HAP-1 (cell line): Measurements from ENCODE around the gene CAMTA1.

Source experiments
- DNase-seq, 2 experiments: peaks; one replicate each; pipeline ENCODE4 v3.0.0-alpha.2; 2016 to 2020; ENCODE audit warnings: low spot score in 2 of 2
- H3K27me3 ChIP-seq: fragments of 250-450 bp; sonication (Bioruptor Pico); 2 replicates; pipeline ENCODE4 v1.5.1; 2020; ENCODE audit warnings: low read depth, mild to moderate bottlenecking, moderate library complexity
- H3K36me3 ChIP-seq: fragments of 250-450 bp; sonication (Bioruptor Pico); replicated peaks from 2 replicates; pipeline ENCODE4 v1.5.1; 2020; ENCODE audit warnings: mild to moderate bottlenecking
- H3K4me1 ChIP-seq: fragments of 250-450 bp; sonication (Bioruptor Pico); 2 replicates; pipeline ENCODE4 v1.5.1; 2020; ENCODE audit warnings: mild to moderate bottlenecking
- H3K4me3 ChIP-seq: fragments of 250-450 bp; sonication (Bioruptor Pico); 2 replicates; pipeline ENCODE4 v1.5.1; 2020; ENCODE audit warnings: mild to moderate bottlenecking, moderate library complexity
- H3K9me3 ChIP-seq: fragments of 250-450 bp; sonication (Bioruptor Pico); 2 replicates; pipeline ENCODE4 v1.5.1; 2020; ENCODE audit warnings: mild to moderate bottlenecking, moderate library complexity
- in situ Hi-C: fragments of 300-500 bp; cut with MboI; formaldehyde crosslinking; loops from 3 replicates; pipeline ENCODE4 v1.14.3; 2020; ENCODE audit warnings: low sequenced_read_pairs, inconsistent platforms, mixed read lengths

Gene CAMTA1

DNA sequence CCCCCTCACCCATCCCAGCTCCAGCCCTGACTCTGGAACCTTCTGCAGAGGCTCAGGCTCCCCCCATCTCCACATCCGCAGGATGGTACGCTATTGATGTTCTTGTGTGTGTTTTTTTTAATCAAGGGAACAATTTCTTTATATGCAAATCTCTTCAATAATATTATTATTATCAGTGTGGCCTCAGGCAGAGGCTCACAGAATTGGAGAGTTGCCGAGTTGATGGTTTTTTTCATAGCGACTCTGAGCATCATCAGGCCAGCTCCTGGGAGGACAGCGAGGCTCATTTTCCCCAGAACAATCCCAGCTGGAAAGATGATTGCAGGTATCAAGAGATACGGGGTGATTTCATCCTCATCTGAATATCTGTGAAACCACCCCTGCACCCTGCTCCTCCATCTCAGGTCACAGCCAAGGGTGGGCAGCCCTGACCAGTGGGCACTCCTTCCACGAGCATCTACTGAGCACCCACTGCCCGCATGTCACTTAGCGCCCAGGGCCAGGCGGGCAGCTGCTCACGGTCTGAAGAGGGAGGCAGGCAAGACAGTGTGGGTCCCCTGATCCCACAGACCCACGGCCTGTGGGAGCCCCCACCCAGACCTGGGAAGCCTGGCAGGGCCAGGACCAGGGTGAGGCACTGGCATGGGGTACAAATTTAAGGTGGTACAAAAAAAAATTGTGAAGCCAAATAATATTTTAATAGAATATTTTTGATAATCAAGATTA is 740.2 kb downstream of the CAMTA1 start:
- in situ Hi-C loops: no loop called here
- Histone ChIP-seq H3K4me1 (no peaks in the 10 kb centered on the region; the same call in 1 of the 2 replicates), H3K9me3 (no peaks in the 10 kb centered on the region), H3K36me3 (no peaks in the 10 kb centered on the region), H3K4me3 (no peak overlapping the region), H3K27me3 (no peaks in the 10 kb centered on the region; the same call in 1 of the 2 replicates)
- no peak for DNase-seq

DNA sequence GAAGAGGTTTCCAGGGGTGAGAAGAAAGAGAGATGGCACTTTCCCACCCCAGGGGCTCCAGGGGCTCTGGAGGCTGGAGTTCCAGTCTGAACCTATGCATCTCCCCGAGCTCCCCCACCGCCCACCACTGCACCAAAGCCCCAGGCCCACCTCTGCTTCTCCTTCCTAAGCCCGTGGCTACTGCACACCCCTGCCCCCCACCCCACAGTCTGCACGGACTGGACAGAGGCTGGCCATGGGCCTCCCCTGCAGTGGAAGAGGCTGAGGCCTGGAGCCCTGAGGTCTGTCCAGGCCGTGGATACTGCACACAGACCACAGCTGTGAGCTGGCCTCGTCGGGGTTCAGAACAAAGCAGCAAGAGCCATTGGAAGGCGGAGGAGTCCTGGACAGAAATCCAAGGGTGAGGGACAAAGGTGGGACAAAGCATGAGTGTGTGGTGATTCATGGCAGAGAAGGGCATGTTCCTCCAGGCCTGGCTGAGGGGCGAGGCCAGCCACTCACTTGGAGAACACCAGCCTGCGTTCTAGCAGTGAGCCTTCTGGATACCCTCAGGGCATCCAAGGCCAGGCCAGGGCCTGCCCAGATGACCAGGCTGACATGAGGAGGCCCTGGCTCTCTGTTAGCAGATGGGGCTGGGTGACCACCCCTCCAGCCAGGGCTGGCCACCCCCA is 741.1 kb downstream of the CAMTA1 start:
- no peak for DNase-seq
- H3K4me3 ChIP-seq: no peak overlapping the region
- in situ Hi-C loops: no loop called here
- H3K9me3 ChIP-seq: no peaks in the 10 kb centered on the region
- H3K27me3 ChIP-seq: no peaks in the 10 kb centered on the region; the same call in 1 of the 2 replicates
- no peaks in the 10 kb centered on the region; the same call in 1 of the 2 replicates for H3K4me1 ChIP-seq
- no peaks in the 10 kb centered on the region for H3K36me3 ChIP-seq

DNA sequence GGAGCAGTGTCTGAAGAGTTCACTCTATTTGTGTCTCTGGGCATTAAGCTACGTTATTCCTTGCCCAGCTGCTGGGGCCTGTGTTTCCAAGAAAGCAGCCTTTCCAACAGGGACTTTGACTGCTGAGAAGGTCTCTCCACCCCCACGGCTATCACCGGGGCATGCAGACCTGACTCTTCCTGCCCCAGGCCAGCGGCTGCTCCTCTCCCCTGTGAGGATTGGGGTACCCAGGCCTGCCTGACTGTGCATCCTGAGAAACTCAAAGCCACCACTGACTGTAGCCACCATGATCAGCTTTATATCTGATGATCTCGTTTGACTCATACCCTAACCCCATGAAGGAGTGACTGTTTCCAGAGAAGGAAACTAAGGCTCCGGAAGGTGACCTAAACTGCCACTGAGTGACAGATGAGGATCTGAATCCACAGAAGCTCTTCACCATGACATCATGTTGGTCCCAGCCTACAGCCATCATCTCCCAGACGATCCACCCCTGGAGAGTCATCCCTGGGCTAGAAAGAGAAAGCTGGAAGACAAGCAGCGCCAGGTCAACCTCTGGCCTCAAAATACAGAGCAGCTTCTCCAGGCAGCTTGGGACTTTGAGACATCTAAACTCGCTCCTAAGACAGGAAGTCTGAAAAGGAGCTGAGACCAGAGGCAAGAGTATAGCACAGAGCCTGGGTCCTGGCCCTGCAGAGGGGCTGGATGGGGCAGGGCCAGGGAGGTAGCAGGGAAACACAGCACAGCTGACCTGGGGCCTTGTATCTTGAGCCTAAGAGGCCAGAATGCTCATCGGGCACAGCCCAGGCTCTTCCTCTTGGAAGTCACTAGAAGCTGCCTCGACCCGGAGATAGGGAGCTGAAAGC is 741.8 kb downstream of the CAMTA1 start:
- H3K27me3 ChIP-seq: no peaks in the 10 kb centered on the region; the same call in 1 of the 2 replicates
- no peak overlapping the region for H3K4me3 ChIP-seq
- in situ Hi-C loops: no loop called here
- no peaks in the 10 kb centered on the region for H3K36me3 ChIP-seq
- no peaks in the 10 kb centered on the region for H3K9me3 ChIP-seq
- no peaks in the 10 kb centered on the region; the same call in 1 of the 2 replicates for H3K4me1 ChIP-seq
- no peak for DNase-seq

DNA sequence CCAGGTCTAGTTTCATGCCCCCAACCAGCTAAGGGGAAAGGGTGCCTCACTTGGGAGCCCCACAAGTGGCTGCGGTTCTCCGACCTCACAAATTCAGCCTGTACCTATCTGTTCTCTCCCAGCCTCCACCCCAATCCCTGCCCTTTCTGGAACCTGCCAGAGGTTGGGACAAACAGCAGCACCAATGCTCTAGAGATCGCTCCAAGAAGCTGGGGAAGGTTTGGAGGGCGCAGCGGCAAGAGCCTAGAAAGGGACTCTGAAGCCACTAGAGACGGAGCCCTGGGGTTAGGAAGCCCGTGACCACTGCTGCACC is 742.4 kb downstream of the CAMTA1 start:
- Histone ChIP-seq H3K9me3 (no peaks in the 10 kb centered on the region), H3K27me3 (no peaks in the 10 kb centered on the region; the same call in 1 of the 2 replicates), H3K4me1 (no peaks in the 10 kb centered on the region; the same call in 1 of the 2 replicates), H3K36me3 (no peaks in the 10 kb centered on the region), H3K4me3 (no peak overlapping the region)
- no peak for DNase-seq
- in situ Hi-C loops: no loop called here

DNA sequence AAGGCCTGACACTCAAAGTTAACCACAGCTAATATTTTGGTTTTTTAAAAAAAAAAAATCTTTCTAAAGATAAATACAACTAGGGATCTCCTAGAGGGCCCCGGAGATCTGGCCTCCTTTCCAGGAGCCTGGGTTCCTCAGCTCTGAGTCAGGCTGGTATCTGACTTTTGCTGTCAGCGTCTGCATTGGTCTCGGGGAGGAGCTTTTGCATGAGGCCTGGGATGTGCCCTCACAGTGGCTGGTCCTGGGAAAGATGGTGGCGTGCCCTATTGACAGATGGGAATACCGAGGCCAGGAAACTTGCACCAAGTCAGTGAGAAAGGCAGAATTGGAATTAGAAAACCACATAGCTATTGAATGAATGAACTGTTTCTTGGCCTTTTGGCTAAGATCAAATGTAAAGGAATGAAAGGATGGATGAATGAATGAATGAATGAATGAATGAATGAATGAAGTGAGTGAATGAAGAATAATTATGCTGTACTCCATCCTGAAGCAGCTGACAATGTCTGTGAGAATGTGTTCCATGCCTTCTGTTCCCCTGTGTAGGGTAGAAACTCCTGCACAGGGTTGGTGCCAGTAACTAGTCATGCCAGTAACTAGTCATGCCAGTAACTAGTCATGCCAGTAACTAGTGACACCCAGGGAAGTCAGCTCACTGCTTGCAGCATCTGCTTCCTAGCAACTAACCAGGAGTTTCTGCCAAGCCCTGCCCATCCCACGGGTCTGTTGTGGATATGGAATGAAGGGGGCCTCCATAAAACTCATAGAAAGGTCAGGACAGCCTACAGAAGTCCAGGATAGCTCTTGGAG is 743.3 kb downstream of the CAMTA1 start:
- no peaks in the 10 kb centered on the region; the same call in 1 of the 2 replicates for H3K27me3 ChIP-seq
- in situ Hi-C loops: no loop called here
- no peak overlapping the region for H3K4me3 ChIP-seq

DNA sequence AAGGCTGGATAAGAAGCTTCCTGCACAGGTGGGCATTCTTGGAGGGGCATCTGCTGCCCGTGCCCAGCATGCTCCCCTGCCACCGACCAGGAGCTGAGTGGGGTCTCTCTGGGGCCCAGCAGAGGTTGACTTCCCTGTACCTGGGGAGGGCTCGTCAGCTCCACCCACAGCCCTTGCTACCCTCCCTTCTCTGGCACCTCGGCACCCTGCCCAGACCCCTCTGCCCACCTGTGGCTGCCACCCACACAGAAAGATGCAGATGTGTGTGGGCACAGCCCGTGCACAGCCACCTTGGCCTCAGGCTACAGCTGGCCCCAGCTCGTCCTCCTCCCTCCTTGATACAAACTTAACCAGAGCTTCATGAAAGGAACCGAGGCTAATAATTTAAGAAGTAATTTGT is 744.7 kb downstream of the CAMTA1 start:
- in situ Hi-C loops: no loop called here
- Histone ChIP-seq H3K27me3 (no peaks in the 10 kb centered on the region), H3K9me3 (no peaks in the 10 kb centered on the region), H3K4me1 (0 out of 2 replicates have a peak, but pooled peaks cover 2% of the 10 kb centered on the region), H3K4me3 (no peak overlapping the region), H3K36me3 (no peaks in the 10 kb centered on the region)
- no peak for DNase-seq

More for the DNA sequence above, 743.3 kb downstream of the CAMTA1 start:
- H3K9me3 ChIP-seq: no peaks in the 10 kb centered on the region
- DNase-seq: no peak
- no peaks in the 10 kb centered on the region for H3K36me3 ChIP-seq
- no peaks in the 10 kb centered on the region for H3K4me1 ChIP-seq

DNA sequence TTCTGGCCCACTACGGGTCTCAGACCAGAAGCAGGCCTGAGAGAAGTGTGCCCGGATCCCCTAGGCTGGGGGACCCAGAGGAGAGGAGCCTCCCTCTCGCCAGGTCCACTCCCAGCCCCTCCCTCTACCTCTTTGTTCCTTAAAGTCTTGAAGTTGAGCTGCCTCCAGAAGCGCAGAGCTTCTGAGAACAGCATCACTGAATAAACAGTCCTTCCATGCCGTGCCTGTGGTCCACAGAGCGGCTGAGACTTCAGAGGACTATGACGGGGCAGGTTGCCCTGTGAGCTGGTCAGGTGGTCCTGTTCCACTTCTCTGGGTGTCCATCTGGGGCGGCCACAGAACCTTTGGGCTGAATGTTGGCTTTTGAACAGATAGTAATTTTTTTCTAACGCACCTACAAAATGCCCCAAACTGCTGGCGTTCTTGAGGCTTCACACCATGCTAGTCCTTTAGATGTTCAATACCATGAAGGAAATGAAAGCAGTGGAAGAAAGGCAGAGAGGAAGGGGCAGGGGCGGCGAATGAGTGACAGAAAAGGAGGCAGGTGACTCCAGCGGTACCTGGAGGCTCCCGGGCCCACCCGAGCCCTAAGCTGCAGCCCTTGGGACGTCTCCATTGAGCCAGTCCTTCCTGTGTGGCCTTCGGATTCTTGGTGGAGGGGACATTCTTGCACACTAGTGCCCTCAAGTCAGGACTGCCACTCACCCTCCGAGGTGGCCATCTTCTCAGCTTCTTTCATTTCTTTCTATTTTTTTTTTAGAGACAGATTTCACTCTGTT is 746.5 kb downstream of the CAMTA1 start:
- Histone ChIP-seq H3K36me3 (no peaks in the 10 kb centered on the region), H3K27me3 (no peaks in the 10 kb centered on the region), H3K9me3 (no peaks in the 10 kb centered on the region), H3K4me3 (no peak overlapping the region), H3K4me1 (peaks cover 17% of the 10 kb centered on the region)
- no peak for DNase-seq
- in situ Hi-C loops: no loop called here

DNA sequence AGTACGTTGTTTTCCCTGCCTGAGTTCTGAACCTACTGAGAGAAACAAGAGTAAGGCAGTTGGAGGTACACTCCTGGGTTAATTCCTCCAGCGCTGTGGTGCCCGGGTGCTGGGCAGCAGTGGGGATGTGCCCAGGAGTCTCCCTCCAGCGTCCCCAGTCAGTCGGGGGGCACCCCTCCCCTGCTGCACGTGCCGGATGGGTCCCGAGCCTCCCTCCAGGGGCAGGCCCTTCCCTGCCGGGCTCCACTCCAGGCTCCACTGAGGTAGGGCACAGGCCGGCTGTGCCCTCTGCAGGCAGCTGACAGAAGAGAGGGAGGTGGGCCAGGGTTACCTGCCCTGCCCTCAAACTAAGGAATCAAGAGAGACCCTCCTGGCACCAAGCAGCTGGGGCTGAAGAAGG is 747.8 kb downstream of the CAMTA1 start:
- Histone ChIP-seq H3K36me3 (no peaks in the 10 kb centered on the region), H3K27me3 (no peaks in the 10 kb centered on the region)
- no peak for DNase-seq

DNA sequence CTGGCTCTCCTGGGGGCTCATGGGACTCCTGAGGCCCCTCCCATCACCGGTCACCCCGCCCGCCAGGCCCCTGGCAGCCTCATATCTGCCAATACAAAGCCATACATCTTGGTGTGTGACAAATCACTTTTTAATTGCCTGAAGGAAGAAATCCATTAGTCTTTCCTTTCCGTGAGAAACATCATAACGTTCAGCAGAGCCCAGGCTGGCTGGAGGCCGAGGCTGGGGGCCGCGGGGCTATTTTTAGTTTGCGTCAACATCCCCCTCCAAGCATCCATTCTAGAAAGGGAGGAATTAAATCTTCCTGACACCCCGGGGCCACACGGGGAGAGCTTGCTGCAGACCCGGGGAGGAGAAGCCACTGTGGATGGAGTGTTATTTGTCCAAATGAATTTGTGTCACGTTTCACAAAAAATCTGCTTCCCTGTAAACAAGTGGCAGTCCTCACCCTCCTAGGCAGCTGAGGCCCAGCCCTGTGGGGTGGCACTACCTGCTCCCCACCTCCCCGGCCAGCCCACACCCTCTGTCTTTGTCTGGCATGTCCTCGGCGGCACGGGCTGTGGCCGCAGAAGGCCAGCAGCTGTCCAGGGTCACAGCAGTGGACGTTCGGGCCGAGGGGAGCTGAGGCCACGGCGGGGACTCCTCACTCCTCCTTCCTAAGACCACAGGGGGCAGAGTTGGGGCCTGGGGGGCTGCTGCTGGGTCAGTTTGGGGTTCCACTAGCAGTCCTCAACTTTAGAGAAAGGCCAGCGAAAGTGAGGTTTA is 749.0 kb downstream of the CAMTA1 start:
- in situ Hi-C loops: no loop called here
- Histone ChIP-seq H3K4me3 (no peak overlapping the region), H3K27me3 (no peaks in the 10 kb centered on the region), H3K9me3 (no peaks in the 10 kb centered on the region), H3K4me1 (peaks cover 21% of the 10 kb centered on the region), H3K36me3 (no peaks in the 10 kb centered on the region)
- DNase-seq: no peak

More for the DNA sequence above, 747.8 kb downstream of the CAMTA1 start:
- in situ Hi-C loops: no loop called here
- no peak overlapping the region for H3K4me3 ChIP-seq
- H3K4me1 ChIP-seq: peaks cover 21% of the 10 kb centered on the region
- no peaks in the 10 kb centered on the region for H3K9me3 ChIP-seq

DNA sequence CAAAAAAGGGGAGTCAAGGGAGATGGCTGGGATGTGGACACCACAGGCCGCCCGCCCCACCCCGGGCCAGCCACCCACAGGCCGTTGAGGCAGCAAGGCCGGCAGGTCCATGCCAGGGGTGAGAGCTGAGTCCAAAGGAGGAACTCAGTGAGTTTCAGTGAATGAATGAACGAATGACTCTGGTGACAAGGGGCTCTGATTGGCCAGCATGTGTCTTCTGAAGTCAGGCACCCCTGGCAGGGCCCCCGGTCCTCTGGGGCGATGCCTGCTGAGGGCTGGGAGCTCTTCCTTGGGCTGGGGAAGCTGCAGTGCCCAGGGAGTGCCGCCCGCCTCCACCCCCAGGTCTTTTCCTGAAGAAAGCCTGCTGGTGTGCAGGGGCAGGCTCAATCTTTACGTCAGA is 749.8 kb downstream of the CAMTA1 start:
- H3K4me1 ChIP-seq: peaks cover 21% of the 10 kb centered on the region
- no peaks in the 10 kb centered on the region for H3K27me3 ChIP-seq
- no peak overlapping the region for H3K4me3 ChIP-seq
- no peak for DNase-seq
- in situ Hi-C loops: no loop called here
- H3K36me3 ChIP-seq: no peaks in the 10 kb centered on the region
- H3K9me3 ChIP-seq: no peaks in the 10 kb centered on the region

DNA sequence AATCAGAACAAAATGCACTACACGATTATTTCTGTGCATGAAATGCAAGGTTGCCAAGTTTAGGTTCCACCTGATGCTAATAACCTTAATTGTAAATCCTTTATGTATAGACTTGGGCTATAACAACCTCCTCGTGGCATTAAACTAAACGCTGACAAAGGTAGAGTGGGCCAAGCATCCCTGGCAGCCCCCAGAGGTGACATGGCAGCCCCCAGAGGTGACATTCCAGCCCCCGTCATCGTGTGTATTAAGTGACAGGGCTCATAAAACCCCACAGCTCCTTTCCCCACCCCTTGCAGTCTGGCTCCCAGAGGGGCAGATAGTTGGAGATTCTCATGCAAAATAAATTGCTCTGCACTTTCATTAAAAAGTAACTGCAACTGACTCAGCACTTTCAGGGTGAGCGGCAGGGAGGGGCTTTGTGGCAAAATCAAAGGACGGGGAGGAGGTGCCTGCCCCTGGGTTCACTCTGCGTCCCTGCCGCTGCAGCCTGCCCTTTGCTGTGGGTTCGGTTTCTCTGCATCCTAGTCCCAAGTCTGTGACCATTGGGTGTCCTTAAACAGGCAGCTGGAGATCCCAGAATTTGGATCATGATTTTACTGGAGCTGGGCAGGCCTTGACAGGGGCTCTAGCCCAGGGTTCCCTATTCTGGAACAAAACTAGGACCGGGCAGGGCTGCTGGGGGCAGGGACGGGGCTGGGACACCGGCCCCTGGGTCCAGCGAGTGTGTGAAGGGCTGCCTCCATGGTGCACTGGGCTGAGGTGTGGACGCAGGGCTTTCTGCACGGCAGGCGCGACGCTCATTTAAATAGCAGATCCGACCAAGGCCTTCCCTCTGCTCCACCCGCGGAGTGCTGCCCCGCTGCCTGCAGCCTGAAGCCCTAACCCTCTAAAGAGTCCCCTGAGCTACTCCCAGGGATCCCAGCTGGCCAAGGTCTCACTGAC is 751.0 kb downstream of the CAMTA1 start:
- peak; percentile 77 to 84 for DNase-seq
- Histone ChIP-seq H3K4me3 (no peak overlapping the region), H3K9me3 (no peaks in the 10 kb centered on the region), H3K27me3 (no peaks in the 10 kb centered on the region), H3K4me1 (peaks cover 21% of the 10 kb centered on the region), H3K36me3 (no peaks in the 10 kb centered on the region)
- in situ Hi-C loops: no loop called here
